G401.6 (cell line): Measurements from ENCODE around the gene TTC5.
"Not testable (repeated sequence)": the region's sequence is repeated elsewhere in the genome, so short reads cannot be mapped to it uniquely, and the experiment has no call there.

Experiments used
- FAIRE-seq: peaks from 2 replicates; lab custom pipeline; 2012; peaks lifted over from hg19 to GRCh38; lab: Jason Lieb, UNC

Gene TTC5

GRCh38 chr14:20302042-20302755 lies 3.6 kb downstream of the TTC5 start:
- FAIRE-seq, result no peak

- FAIRE-seq, result no peak
Measured at GRCh38 chr14:20295067-20295466, 10.7 kb downstream of the TTC5 start.

GRCh38 chr14:20294636-20295035 lies 11.1 kb downstream of the TTC5 start:
- FAIRE-seq, result no peak

GRCh38 chr14:20281998-20282397 lies 23.8 kb downstream of the TTC5 start:
- FAIRE-seq, result not testable (repeated sequence)

GRCh38 chr14:20280265-20280664 lies 25.5 kb downstream of the TTC5 start:
- FAIRE-seq, result not testable (repeated sequence)

GRCh38 chr14:20278414-20278813 lies 27.3 kb downstream of the TTC5 start:
- no peak for FAIRE-seq

GRCh38 chr14:20277409-20277808 lies 28.3 kb downstream of the TTC5 start:
- no peak for FAIRE-seq

GRCh38 chr14:20274062-20274461 lies 31.7 kb downstream of the TTC5 start:
- FAIRE-seq, result no peak

GRCh38 chr14:20264361-20264760 lies 41.4 kb downstream of the TTC5 start:
- not testable (repeated sequence) for FAIRE-seq

GRCh38 chr14:20262642-20263128 lies 43.1 kb downstream of the TTC5 start:
- no peak for FAIRE-seq

- peak; percentile 78 for FAIRE-seq
Measured at GRCh38 chr14:20247646-20248246, 58.0 kb downstream of the TTC5 start.
